ENCODE results near the gene KIAA1217.

The KIAA1217 gene

GRCh38 chr10:24289235-24289634 lies 80.3 kb downstream of the KIAA1217 start:
- no peaks in the 10 kb centered on the region for H3K9me2 ChIP-seq (replicated peaks; ENCODE audit: low read depth, low read length)
- no peaks in the 10 kb centered on the region for H3F3A ChIP-seq (ENCODE audit: low read depth)
- peaks cover 5% of the 10 kb centered on the region for H3K4me1 ChIP-seq (ENCODE audit: insufficient read depth, low read length, poor library complexity, severe bottlenecking)
- no peaks in the 10 kb centered on the region for H3K9me3 ChIP-seq (ENCODE audit: insufficient read depth, low read depth, low read length)
- no peaks in the 10 kb centered on the region for H3K27me3 ChIP-seq (ENCODE audit: insufficient read depth, low read length, poor library complexity, severe bottlenecking)
- H3K4me2 ChIP-seq (ENCODE audit: low read depth, low read length, poor library complexity, severe bottlenecking): no peak overlapping the region
- no peak for TF ChIP-seq EZH2phosphoT487 (IDR thresholded peaks at IDR 0.05; ENCODE audit: borderline replicate concordance)
- no peak for TF ChIP-seq CTCF (conservative IDR thresholded peaks at IDR 0.05; ENCODE audit: low read length)
- H3K79me2 ChIP-seq (ENCODE audit: insufficient read depth, low read length): no peaks in the 10 kb centered on the region
- no peak overlapping the region for H3K9ac ChIP-seq (ENCODE audit: low read depth, low read length, poor library complexity, severe bottlenecking)
- H3K36me3 ChIP-seq (ENCODE audit: insufficient read depth, low read length): no peaks in the 10 kb centered on the region
- H2AFZ ChIP-seq (ENCODE audit: low read length): no peak overlapping the region
- no peak overlapping the region for H3K4me3 ChIP-seq (ENCODE audit: low read length, poor library complexity, severe bottlenecking)
- no peaks in the 10 kb centered on the region for H4K20me1 ChIP-seq (ENCODE audit: insufficient read depth, low read length, poor library complexity, severe bottlenecking)

GRCh38 chr10:24292304-24293293 lies 83.7 kb downstream of the KIAA1217 start:
- Histone ChIP-seq H4K20me1 (ENCODE audit: insufficient read depth, low read length, poor library complexity, severe bottlenecking) (no peaks in the 10 kb centered on the region), H3K4me1 (ENCODE audit: insufficient read depth, low read length, poor library complexity, severe bottlenecking) (peaks cover 5% of the 10 kb centered on the region), H3K4me3 (ENCODE audit: low read length, poor library complexity, severe bottlenecking) (no peak overlapping the region), H3K9ac (ENCODE audit: low read depth, low read length, poor library complexity, severe bottlenecking) (no peak overlapping the region), H3K9me3 (ENCODE audit: insufficient read depth, low read depth, low read length) (no peaks in the 10 kb centered on the region), H3F3A (ENCODE audit: low read depth) (no peaks in the 10 kb centered on the region), H2AFZ (ENCODE audit: low read length) (no peak overlapping the region), H3K36me3 (ENCODE audit: insufficient read depth, low read length) (no peaks in the 10 kb centered on the region), H3K4me2 (ENCODE audit: low read depth, low read length, poor library complexity, severe bottlenecking) (no peak overlapping the region), H3K27me3 (ENCODE audit: insufficient read depth, low read length, poor library complexity, severe bottlenecking) (no peaks in the 10 kb centered on the region), H3K79me2 (ENCODE audit: insufficient read depth, low read length) (no peaks in the 10 kb centered on the region), H3K9me2 (replicated peaks; ENCODE audit: low read depth, low read length) (no peaks in the 10 kb centered on the region)
- no peak for TF ChIP-seq CTCF (conservative IDR thresholded peaks at IDR 0.05; ENCODE audit: low read length)
- no peak for TF ChIP-seq EZH2phosphoT487 (IDR thresholded peaks at IDR 0.05; ENCODE audit: borderline replicate concordance)

GRCh38 chr10:24299578-24300260 lies 90.8 kb downstream of the KIAA1217 start:
- no peaks in the 10 kb centered on the region for H3K4me1 ChIP-seq (ENCODE audit: insufficient read depth, low read length, poor library complexity, severe bottlenecking)
- no peaks in the 10 kb centered on the region for H3K79me2 ChIP-seq (ENCODE audit: insufficient read depth, low read length)
- H3K9me2 ChIP-seq (replicated peaks; ENCODE audit: low read depth, low read length): no peaks in the 10 kb centered on the region
- TF ChIP-seq CTCF (conservative IDR thresholded peaks at IDR 0.05; ENCODE audit: low read length) (no peak), EZH2phosphoT487 (IDR thresholded peaks at IDR 0.05; ENCODE audit: borderline replicate concordance) (no peak)
- no peaks in the 10 kb centered on the region for H3K36me3 ChIP-seq (ENCODE audit: insufficient read depth, low read length)
- no peaks in the 10 kb centered on the region for H4K20me1 ChIP-seq (ENCODE audit: insufficient read depth, low read length, poor library complexity, severe bottlenecking)
- no peak overlapping the region for H2AFZ ChIP-seq (ENCODE audit: low read length)
- no peaks in the 10 kb centered on the region for H3K27me3 ChIP-seq (ENCODE audit: insufficient read depth, low read length, poor library complexity, severe bottlenecking)
- no peak overlapping the region for H3K4me3 ChIP-seq (ENCODE audit: low read length, poor library complexity, severe bottlenecking)
- no peak overlapping the region for H3K9ac ChIP-seq (ENCODE audit: low read depth, low read length, poor library complexity, severe bottlenecking)
- no peaks in the 10 kb centered on the region for H3K9me3 ChIP-seq (ENCODE audit: insufficient read depth, low read depth, low read length)
- no peak overlapping the region for H3K4me2 ChIP-seq (ENCODE audit: low read depth, low read length, poor library complexity, severe bottlenecking)
- no peaks in the 10 kb centered on the region for H3F3A ChIP-seq (ENCODE audit: low read depth)
